Astrocyte (in vitro differentiated cells and primary cell): ENCODE results near the gene GPR141. TPM values are rescaled to one million over a fixed set of nuclear protein-coding genes. Genes with fewer than 3 reads are reported as not detected.

Source experiments
- DNase-seq: peaks from one replicate; pipeline ENCODE4 v3.0.0-alpha.2; 2010; ENCODE audit warnings: low read depth
- FAIRE-seq: peaks from 2 replicates; lab custom pipeline; 2011; peaks lifted over from hg19 to GRCh38; lab: Jason Lieb, UNC
- H2AFZ ChIP-seq: 2 replicates; pipeline ENCODE4 v1.6.0; 2012; ENCODE audit warnings: low read depth, low read length, inconsistent platforms
- H3K27ac ChIP-seq: 2 replicates; pipeline ENCODE4 v1.5.1; 2011; ENCODE audit warnings: low read depth, low read length, inconsistent platforms
- H3K27me3 ChIP-seq: 2 replicates; pipeline ENCODE4 v1.6.0; 2011; ENCODE audit warnings: low read length, inconsistent platforms; ENCODE audit not compliant: insufficient read depth
- H3K36me3 ChIP-seq: 2 replicates; pipeline ENCODE4 v1.5.1; 2011; ENCODE audit warnings: low read length, inconsistent platforms; ENCODE audit not compliant: insufficient read depth
- H3K4me1 ChIP-seq: 2 replicates; pipeline ENCODE4 v1.5.1; 2011; ENCODE audit warnings: low read length, inconsistent platforms; ENCODE audit not compliant: insufficient read depth
- H3K4me2 ChIP-seq: 2 replicates; pipeline ENCODE4 v1.6.0; 2012; ENCODE audit warnings: low read length, inconsistent platforms
- H3K4me3 ChIP-seq: 2 replicates; pipeline ENCODE4 v1.5.1; 2011; ENCODE audit warnings: low read depth, mild to moderate bottlenecking, low read length, inconsistent platforms; ENCODE audit not compliant: insufficient read depth
- H3K79me2 ChIP-seq: 2 replicates; pipeline ENCODE4 v1.6.0; 2012; ENCODE audit warnings: mild to moderate bottlenecking, low read length, inconsistent platforms; ENCODE audit not compliant: insufficient read depth
- H3K9ac ChIP-seq: 2 replicates; pipeline ENCODE4 v1.6.0; 2012; ENCODE audit warnings: mild to moderate bottlenecking, low read length, inconsistent platforms
- H3K9me3 ChIP-seq: 2 replicates; pipeline ENCODE4 v1.5.1; 2012; ENCODE audit warnings: low read depth, mild to moderate bottlenecking, low read length, inconsistent platforms; ENCODE audit not compliant: insufficient read depth
- H4K20me1 ChIP-seq: 2 replicates; pipeline ENCODE4 v1.6.0; 2012; ENCODE audit warnings: low read length, inconsistent platforms; ENCODE audit not compliant: insufficient read depth
- H3K27ac Mint-ChIP-seq: one replicate; pipeline ENCODE4 v1.8.0; 2021; ENCODE audit warnings: mild to moderate bottlenecking, mixed read lengths; ENCODE audit not compliant: unreplicated experiment
- H3K27me3 Mint-ChIP-seq: one replicate; pipeline ENCODE4 v1.8.0; 2021; ENCODE audit warnings: low read depth, mixed read lengths; ENCODE audit not compliant: unreplicated experiment
- H3K36me3 Mint-ChIP-seq: one replicate; pipeline ENCODE4 v1.8.0; 2021; ENCODE audit warnings: low read depth, mixed read lengths; ENCODE audit not compliant: unreplicated experiment
- H3K4me1 Mint-ChIP-seq: one replicate; pipeline ENCODE4 v1.8.0; 2021; ENCODE audit warnings: low read depth, mixed read lengths; ENCODE audit not compliant: unreplicated experiment
- H3K4me3 Mint-ChIP-seq: one replicate; pipeline ENCODE4 v1.8.0; 2021; ENCODE audit warnings: mild to moderate bottlenecking, moderate library complexity, mixed read lengths; ENCODE audit not compliant: unreplicated experiment
- H3K9me3 Mint-ChIP-seq: one replicate; pipeline ENCODE4 v1.8.0; 2021; ENCODE audit warnings: mild to moderate bottlenecking, mixed read lengths; ENCODE audit not compliant: unreplicated experiment
- CTCF ChIP-seq: IDR thresholded peaks from 2 replicates; pipeline ENCODE4 v1.5.1; 2011; ENCODE audit warnings: low read depth, mild to moderate bottlenecking, inconsistent platforms, low read length, moderate library complexity; ENCODE audit not compliant: insufficient read depth
- EZH2 ChIP-seq: IDR thresholded peaks from 2 replicates; pipeline ENCODE4 v1.6.1; 2012; ENCODE audit warnings: mild to moderate bottlenecking, low read length, inconsistent platforms; ENCODE audit not compliant: insufficient read depth
- total RNA-seq: library from RNA; stranded (reverse); gene quantifications from 2 replicates; pipeline ENCODE4 v1.2.1, GENCODE V29; 2021

Gene GPR141
- total RNA-seq, 1 donor from 2014 or later = not detected

- Mint-ChIP-seq H3K36me3 (no peaks in the 10 kb centered on the region), H3K27me3 (peaks cover 10% of the 10 kb centered on the region)
Observed at GRCh38 chr7:37759526-37759925, 76.0 kb downstream of the GPR141 start.

GRCh38 chr7:37765421-37765829 is 81.9 kb downstream of the GPR141 start:
- no peak overlapping the region for H3K27ac ChIP-seq
- no peak for DNase-seq
- H3K9me3 ChIP-seq = peaks cover 5% of the 10 kb centered on the region
- H3K4me2 ChIP-seq = no peak overlapping the region
- Mint-ChIP-seq H3K27me3 (no peaks in the 10 kb centered on the region), H3K9me3 (peaks cover 9% of the 10 kb centered on the region), H3K27ac (no peak overlapping the region), H3K36me3 (no peaks in the 10 kb centered on the region), H3K4me3 (no peak overlapping the region), H3K4me1 (no peaks in the 10 kb centered on the region)
- H2AFZ ChIP-seq = no peak overlapping the region
- H3K4me1 ChIP-seq = no peaks in the 10 kb centered on the region
- H3K4me3 ChIP-seq = no peak overlapping the region
- H4K20me1 ChIP-seq = no peaks in the 10 kb centered on the region
- H3K27me3 ChIP-seq = no peaks in the 10 kb centered on the region
- no peak for TF ChIP-seq EZH2
- TF ChIP-seq CTCF = no peak
- H3K36me3 ChIP-seq = no peaks in the 10 kb centered on the region
- H3K79me2 ChIP-seq = no peaks in the 10 kb centered on the region
- FAIRE-seq = no peak
- H3K9ac ChIP-seq = no peak overlapping the region

More at GRCh38 chr7:37759526-37759925, 76.0 kb downstream of the GPR141 start:
- H3K4me3 Mint-ChIP-seq = no peak overlapping the region
- no peak for FAIRE-seq
- Histone ChIP-seq H3K4me3 (no peak overlapping the region), H3K27ac (no peak overlapping the region), H3K9ac (no peak overlapping the region), H3K4me2 (no peak overlapping the region), H4K20me1 (no peaks in the 10 kb centered on the region), H3K36me3 (no peaks in the 10 kb centered on the region), H3K9me3 (peaks cover 5% of the 10 kb centered on the region), H3K4me1 (no peaks in the 10 kb centered on the region), H3K79me2 (no peaks in the 10 kb centered on the region), H2AFZ (no peak overlapping the region), H3K27me3 (no peaks in the 10 kb centered on the region)
- no peak for DNase-seq
- no peak overlapping the region for H3K27ac Mint-ChIP-seq
- H3K4me1 Mint-ChIP-seq = peaks cover 4% of the 10 kb centered on the region
- TF ChIP-seq EZH2 (no peak), CTCF (no peak)
- peaks cover 9% of the 10 kb centered on the region for H3K9me3 Mint-ChIP-seq

GRCh38 chr7:37765872-37766525 is 82.4 kb downstream of the GPR141 start:
- Mint-ChIP-seq H3K36me3 (no peaks in the 10 kb centered on the region), H3K27me3 (no peaks in the 10 kb centered on the region), H3K4me1 (no peaks in the 10 kb centered on the region), H3K27ac (no peak overlapping the region), H3K4me3 (no peak overlapping the region), H3K9me3 (peaks cover 9% of the 10 kb centered on the region)
- FAIRE-seq = no peak
- no peak overlapping the region for H3K4me3 ChIP-seq
- no peak overlapping the region for H3K4me2 ChIP-seq
- H2AFZ ChIP-seq = no peak overlapping the region
- no peaks in the 10 kb centered on the region for H3K36me3 ChIP-seq
- no peaks in the 10 kb centered on the region for H3K79me2 ChIP-seq
- no peak for TF ChIP-seq CTCF
- no peak overlapping the region for H3K27ac ChIP-seq
- H3K27me3 ChIP-seq = no peaks in the 10 kb centered on the region
- peaks cover 5% of the 10 kb centered on the region for H3K9me3 ChIP-seq
- no peak overlapping the region for H3K9ac ChIP-seq
- no peaks in the 10 kb centered on the region for H3K4me1 ChIP-seq
- DNase-seq = no peak
- H4K20me1 ChIP-seq = no peaks in the 10 kb centered on the region
